Neuronal stem cell (in vitro differentiated cells): ENCODE data around the gene CHST8.
A peak's percentile ranks its signal among the peaks of the same experiment; 100 is the strongest.

Experiments
- DNase-seq: peaks from one replicate; pipeline ENCODE4 v3.0.0-alpha.2; 2013; ENCODE audit warnings: low spot score
- H2AFZ ChIP-seq: one replicate; pipeline ENCODE4 v1.6.1; 2013; ENCODE audit warnings: mild to moderate bottlenecking, low read length, inconsistent platforms
- H2AK5ac ChIP-seq: 2 replicates; pipeline ENCODE4 v1.6.1; 2013; ENCODE audit warnings: low read depth, mild to moderate bottlenecking, inconsistent platforms, low read length, moderate library complexity, mixed read lengths
- H2BK120ac ChIP-seq: 2 replicates; pipeline ENCODE4 v1.6.1; 2013; ENCODE audit warnings: low read depth, mild to moderate bottlenecking, inconsistent platforms, low read length, moderate library complexity, mixed read lengths
- H2BK12ac ChIP-seq: one replicate; pipeline ENCODE4 v1.6.1; 2013; ENCODE audit warnings: low read length, inconsistent platforms
- H2BK15ac ChIP-seq: 2 replicates; pipeline ENCODE4 v1.6.1; 2013; ENCODE audit warnings: mild to moderate bottlenecking, low read length, inconsistent platforms, mixed read lengths
- H2BK5ac ChIP-seq: one replicate; pipeline ENCODE4 v1.6.1; 2013; ENCODE audit warnings: inconsistent platforms, mild to moderate bottlenecking, low read length, moderate library complexity
- H3K14ac ChIP-seq: one replicate; pipeline ENCODE4 v1.6.1; 2013; ENCODE audit warnings: low read length, inconsistent platforms
- H3K18ac ChIP-seq: 2 replicates; pipeline ENCODE4 v1.6.1; 2013; ENCODE audit warnings: low read length, inconsistent platforms
- H3K23ac ChIP-seq: 2 replicates; pipeline ENCODE4 v1.6.1; 2013; ENCODE audit warnings: low read depth, mild to moderate bottlenecking, mixed read lengths, low read length, inconsistent platforms; ENCODE audit not compliant: poor library complexity
- H3K27ac ChIP-seq: replicated peaks from 3 replicates; pipeline ENCODE4 v1.5.1; 2013; ENCODE audit warnings: low read length, inconsistent platforms
- H3K27me3 ChIP-seq, 3 experiments: 2 replicates each; pipeline ENCODE4 v1.6.1; 2013; ENCODE audit warnings: low read length in 3 of 3, mild to moderate bottlenecking in 2 of 3, inconsistent platforms in 1 of 3, low read depth in 1 of 3, mixed read lengths in 1 of 3, moderate library complexity in 1 of 3; ENCODE audit not compliant: control insufficient read depth in 3 of 3, insufficient read depth in 3 of 3
- H3K36me3 ChIP-seq, 2 donors: replicated peaks in 1 of 2; 2 replicates each; pipeline ENCODE4 v1.6.1; 2013; ENCODE audit warnings: low read length in 2 of 2; ENCODE audit not compliant: control insufficient read depth in 2 of 2, insufficient read depth in 2 of 2
- H3K4ac ChIP-seq: 2 replicates; pipeline ENCODE4 v1.6.1; 2013; ENCODE audit warnings: inconsistent platforms, mild to moderate bottlenecking, low read length, moderate library complexity
- H3K4me1 ChIP-seq, 2 donors: 1 replicate in 1 of 2; 2 replicates in 1 of 2; pipeline ENCODE4 v1.6.1; 2013; ENCODE audit warnings: low read length in 2 of 2, low read depth in 1 of 2; ENCODE audit not compliant: control insufficient read depth in 2 of 2, insufficient read depth in 1 of 2
- H3K4me2 ChIP-seq: one replicate; pipeline ENCODE4 v1.6.1; 2013; ENCODE audit warnings: mild to moderate bottlenecking, low read length, inconsistent platforms; ENCODE audit not compliant: insufficient read depth, poor library complexity, severe bottlenecking
- H3K4me3 ChIP-seq, 2 donors: 2 replicates each; pipeline ENCODE4 v1.5.1; 2013; ENCODE audit warnings: low read length in 2 of 2, mild to moderate bottlenecking in 2 of 2, inconsistent platforms in 1 of 2, moderate library complexity in 1 of 2
- H3K79me1 ChIP-seq: one replicate; pipeline ENCODE4 v1.6.1; 2013; ENCODE audit warnings: low read depth, mild to moderate bottlenecking, inconsistent platforms, low read length, moderate library complexity
- H3K9ac ChIP-seq: one replicate; pipeline ENCODE4 v1.6.1; 2013; ENCODE audit warnings: mild to moderate bottlenecking, low read depth, low read length, inconsistent platforms; ENCODE audit not compliant: poor library complexity
- H3K9me3 ChIP-seq, 2 donors: replicated peaks in 1 of 2; 2 replicates each; pipeline versions ENCODE3 to v1.6.1; 2013; ENCODE audit warnings: low read length in 2 of 2, mild to moderate bottlenecking in 2 of 2, inconsistent platforms in 1 of 2, low read depth in 1 of 2, mixed read lengths in 1 of 2, moderate library complexity in 1 of 2; ENCODE audit not compliant: control insufficient read depth in 2 of 2, insufficient read depth in 1 of 2
- H4K8ac ChIP-seq: one replicate; pipeline ENCODE4 v1.6.1; 2013; ENCODE audit warnings: low read depth, mild to moderate bottlenecking, inconsistent platforms, low read length, moderate library complexity
- H4K91ac ChIP-seq: one replicate; pipeline ENCODE4 v1.6.1; 2013; ENCODE audit warnings: low read length, low read depth, mild to moderate bottlenecking, inconsistent platforms; ENCODE audit not compliant: poor library complexity
- WGBS, 2 donors: extraction: QIAGEN DNeasy Blood & Tissue Kit; methylation state at CpG; one replicate each; pipeline ENCODE4 v1.1.7; 2013; ENCODE audit warnings: missing lambda C conversion rate in 2 of 2, mixed read lengths in 1 of 2; ENCODE audit not compliant: insufficient read length in 2 of 2, insufficient replicate concordance in 1 of 2; ENCODE audit errors: extremely low coverage in 2 of 2; 5-methylcytosine and 5-hydroxymethylcytosine counted together

The CHST8 gene

GRCh38 chr19:33684538-33685232 lies 62.9 kb downstream of the CHST8 start:
- Histone ChIP-seq H3K4me2 (peak overlapping the region; percentile 40), H2AK5ac (no peak overlapping the region), H3K79me1 (no peaks in the 10 kb centered on the region), H3K36me3 (no peaks in the 10 kb centered on the region), H2BK120ac (no peak overlapping the region), H3K27ac (no peak overlapping the region), H4K8ac (no peak overlapping the region), H2BK12ac (no peak overlapping the region), H3K9me3 (no peaks in the 10 kb centered on the region), H3K23ac (no peak overlapping the region), H3K4me1 (peaks cover 0 to 5% of the 10 kb centered on the region in 2 donors), H2BK15ac (no peak overlapping the region), H3K4me3 (no peak overlapping the region), H3K4ac (no peak overlapping the region), H2AFZ (no peak overlapping the region), H4K91ac (no peak overlapping the region), H3K27me3 (peaks cover 0 to 77% (median 12%) of the 10 kb centered on the region in 3 experiments), H3K18ac (no peak overlapping the region), H3K14ac (no peak overlapping the region), H3K9ac (no peak overlapping the region), H2BK5ac (no peak overlapping the region)
- no peak for DNase-seq
- no CpG with 5 or more reads among the region's 42 CpGs for WGBS, 2 donors

GRCh38 chr19:33685541-33685940 lies 63.8 kb downstream of the CHST8 start:
- H3K36me3 ChIP-seq = no peaks in the 10 kb centered on the region
- H4K8ac ChIP-seq = no peak overlapping the region
- no peak overlapping the region for H2AFZ ChIP-seq
- DNase-seq = no peak
- no peak overlapping the region for H2BK15ac ChIP-seq
- no peaks in the 10 kb centered on the region for H3K9me3 ChIP-seq
- no peak overlapping the region for H2AK5ac ChIP-seq
- H2BK12ac ChIP-seq = no peak overlapping the region
- peaks cover 0 to 73% (median 10%) of the 10 kb centered on the region in 3 experiments for H3K27me3 ChIP-seq
- H3K4me3 ChIP-seq = no peak overlapping the region
- no CpG with 5 or more reads among the region's 6 CpGs for WGBS, 2 donors
- no peak overlapping the region for H3K4ac ChIP-seq
- no peak overlapping the region for H3K14ac ChIP-seq
- no peak overlapping the region for H3K27ac ChIP-seq
- no peak overlapping the region for H2BK120ac ChIP-seq
- H2BK5ac ChIP-seq = no peak overlapping the region
- no peak overlapping the region for H3K4me2 ChIP-seq
- H3K9ac ChIP-seq = no peak overlapping the region
- H3K23ac ChIP-seq = no peak overlapping the region
- no peaks in the 10 kb centered on the region for H3K79me1 ChIP-seq
- H4K91ac ChIP-seq = no peak overlapping the region
- no peak overlapping the region for H3K18ac ChIP-seq
- peaks cover 0 to 5% of the 10 kb centered on the region in 2 donors for H3K4me1 ChIP-seq

DNA sequence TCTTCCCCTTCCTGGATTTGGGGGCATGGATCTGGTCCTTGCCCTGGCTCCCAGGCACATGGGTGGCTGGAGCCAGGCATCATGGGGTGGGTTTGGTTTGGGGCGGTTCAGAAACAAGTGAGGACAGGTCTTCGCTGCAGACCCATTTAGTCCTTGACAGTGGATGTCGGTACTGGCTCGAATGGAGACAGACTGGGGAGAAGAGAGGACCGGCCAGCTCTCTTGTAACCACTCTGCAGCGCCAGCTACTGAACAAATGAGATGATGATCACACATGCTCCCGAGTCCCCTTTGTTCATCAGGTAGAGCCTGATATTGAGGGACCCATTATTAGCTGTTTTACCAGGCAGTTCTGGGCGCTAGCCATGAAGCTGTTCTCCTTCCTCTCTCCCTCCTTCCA lies 64.5 kb downstream of the CHST8 start:
- H3K27me3 ChIP-seq = peaks cover 0 to 69% (median 10%) of the 10 kb centered on the region in 3 experiments

GRCh38 chr19:33686687-33687480 lies 65.1 kb downstream of the CHST8 start:
- Histone ChIP-seq H2BK120ac (no peak overlapping the region), H3K36me3 (no peaks in the 10 kb centered on the region), H2BK5ac (no peak overlapping the region), H2AK5ac (no peak overlapping the region), H3K4me2 (no peak overlapping the region), H4K91ac (no peak overlapping the region), H2BK12ac (no peak overlapping the region), H3K4ac (no peak overlapping the region), H2AFZ (no peak overlapping the region), H4K8ac (no peak overlapping the region), H3K79me1 (peaks cover 2% of the 10 kb centered on the region), H3K4me3 (no peak overlapping the region), H3K27me3 (peaks cover 0 to 65% (median 10%) of the 10 kb centered on the region in 3 experiments), H3K9me3 (no peaks in the 10 kb centered on the region), H2BK15ac (no peak overlapping the region), H3K14ac (peak overlapping the region; percentile 50), H3K23ac (peak overlapping the region; percentile 65), H3K27ac (no peak overlapping the region), H3K4me1 (peaks cover 0 to 5% of the 10 kb centered on the region in 2 donors), H3K9ac (no peak overlapping the region), H3K18ac (no peak overlapping the region)
- DNase-seq = no peak
- no CpG with 5 or more reads among the region's 24 CpGs for WGBS, 2 donors

More for the DNA sequence above, 64.5 kb downstream of the CHST8 start:
- H3K9me3 ChIP-seq = no peaks in the 10 kb centered on the region
- no peak overlapping the region for H3K18ac ChIP-seq
- no peak overlapping the region for H2BK5ac ChIP-seq
- DNase-seq = no peak
- H4K8ac ChIP-seq = no peak overlapping the region
- H3K4me2 ChIP-seq = no peak overlapping the region
- WGBS, 2 donors = no CpG with 5 or more reads among the region's 8 CpGs
- H3K36me3 ChIP-seq = no peaks in the 10 kb centered on the region
- no peak overlapping the region for H3K9ac ChIP-seq
- no peak overlapping the region for H3K4ac ChIP-seq
- no peak overlapping the region for H2BK15ac ChIP-seq
- peaks cover 2% of the 10 kb centered on the region for H3K79me1 ChIP-seq
- peaks cover 0 to 5% of the 10 kb centered on the region in 2 donors for H3K4me1 ChIP-seq
- no peak overlapping the region for H3K4me3 ChIP-seq
- H3K23ac ChIP-seq = peak overlapping the region; percentile 65
- H2AFZ ChIP-seq = no peak overlapping the region
- H3K27ac ChIP-seq = no peak overlapping the region
- no peak overlapping the region for H4K91ac ChIP-seq
- no peak overlapping the region for H3K14ac ChIP-seq
- no peak overlapping the region for H2BK120ac ChIP-seq
- H2BK12ac ChIP-seq = no peak overlapping the region
- H2AK5ac ChIP-seq = no peak overlapping the region
